HG03442 (cell line): Measurements from ENCODE around the gene SBSN.
"Not testable (repeated sequence)": the region's sequence is repeated elsewhere in the genome, so short reads cannot be mapped to it uniquely, and the experiment has no call there.

Experiments used
- ATAC-seq: cut with Tn5 transposase; IDR thresholded peaks from one replicate; pipeline ENCODE4 v1.9.1; 2021; ENCODE audit warnings: mild to moderate bottlenecking, moderate library complexity; ENCODE audit not compliant: unreplicated experiment

SBSN gene

DNA sequence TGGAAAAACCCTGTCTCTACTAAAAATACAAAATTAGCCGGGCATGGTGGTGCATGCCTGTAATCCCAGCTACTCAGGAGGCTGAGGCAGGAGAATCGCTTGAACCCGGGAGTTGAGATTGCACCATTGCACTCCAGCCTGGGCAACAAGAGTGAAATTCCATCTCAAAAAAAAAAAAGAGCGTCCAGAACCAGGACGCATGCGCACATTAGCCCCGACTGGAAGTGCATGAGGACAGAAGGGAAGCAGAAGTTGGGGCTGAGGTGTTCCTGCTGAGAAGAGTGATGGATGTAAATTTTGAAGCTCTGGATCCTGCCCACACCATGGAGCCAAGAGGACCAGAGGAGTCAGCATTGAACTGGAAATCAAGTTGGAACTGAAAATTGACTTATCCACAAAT lies 53.5 kb downstream of the SBSN start:
- ATAC-seq, result not testable (repeated sequence)

DNA sequence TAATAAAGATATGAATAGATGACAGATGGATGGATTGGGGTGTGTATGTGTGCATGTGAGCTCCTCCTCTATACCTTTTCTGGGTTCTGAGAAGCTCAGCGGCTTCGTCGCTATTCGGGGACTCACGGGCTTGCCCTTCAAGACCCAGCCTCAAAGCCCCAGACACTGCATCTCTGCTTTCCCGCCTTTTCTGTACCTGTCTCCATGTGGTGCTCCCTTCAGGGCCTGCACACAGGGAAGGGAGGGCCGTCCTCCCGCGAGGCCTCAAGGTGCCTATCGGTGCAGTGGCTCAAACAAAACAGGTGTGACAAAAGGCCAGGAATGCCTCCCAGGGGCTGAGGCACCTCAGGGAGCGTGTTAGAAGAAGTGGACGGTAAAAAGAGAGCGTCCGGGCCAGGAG lies 54.0 kb downstream of the SBSN start:
- no peak for ATAC-seq
